OCI-LY1 (cell line): Measurements from ENCODE around the gene NSDHL.
A peak's percentile ranks its signal among the peaks of the same experiment; 100 is the strongest.
"Not testable (repeated sequence)": the region's sequence is repeated elsewhere in the genome, so short reads cannot be mapped to it uniquely, and the experiment has no call there.

Source experiments
- H2AFZ ChIP-seq: fragments of 200-600 bp; sonication (generic), shearing (Covaris generic); 2 replicates; pipeline ENCODE4 v1.6.0; 2014; ENCODE audit warnings: antibody characterized with exemption, mild to moderate bottlenecking, low read length
- H3F3A ChIP-seq: fragments of 200-600 bp; sonication (generic), shearing (Covaris generic); 2 replicates; pipeline ENCODE4 v1.6.0; 2014; ENCODE audit warnings: mild to moderate bottlenecking, antibody characterized with exemption, low read length, moderate library complexity; ENCODE audit not compliant: insufficient read depth
- H3K27ac ChIP-seq: fragments of 200-600 bp; sonication (generic); 2 replicates; pipeline ENCODE4 v1.5.1; 2014; ENCODE audit warnings: low read length, mixed run types, mild to moderate bottlenecking, low read depth; ENCODE audit not compliant: poor library complexity, severe bottlenecking
- H3K27me3 ChIP-seq: fragments of 200-600 bp; sonication (generic); 2 replicates; pipeline ENCODE4 v1.6.0; 2014; ENCODE audit warnings: antibody characterized with exemption, mild to moderate bottlenecking, low read length, moderate library complexity; ENCODE audit not compliant: insufficient read depth
- H3K36me3 ChIP-seq: fragments of 200-600 bp; sonication (generic); 2 replicates; pipeline ENCODE4 v1.6.1; 2014; ENCODE audit warnings: mild to moderate bottlenecking, antibody characterized with exemption, low read length, moderate library complexity, mixed read lengths; ENCODE audit not compliant: insufficient read depth
- H3K4me1 ChIP-seq: fragments of 200-600 bp; sonication (generic); 2 replicates; pipeline ENCODE4 v1.5.1; 2014; ENCODE audit warnings: mild to moderate bottlenecking, low read length, moderate library complexity; ENCODE audit not compliant: insufficient read depth, severe bottlenecking
- H3K4me2 ChIP-seq: fragments of 200-600 bp; sonication (generic), shearing (Covaris generic); 2 replicates; pipeline ENCODE4 v1.6.1; 2014; ENCODE audit warnings: low read length
- H3K4me3 ChIP-seq: fragments of 200-600 bp; sonication (generic); 2 replicates; pipeline ENCODE4 v1.5.1; 2014; ENCODE audit warnings: low read length, low read depth, mild to moderate bottlenecking, mixed read lengths; ENCODE audit not compliant: poor library complexity, severe bottlenecking
- H3K79me2 ChIP-seq: fragments of 200-600 bp; shearing (Covaris generic); 2 replicates; pipeline ENCODE4 v1.6.1; 2016; ENCODE audit warnings: mixed run types, low read length, mixed read lengths; ENCODE audit not compliant: insufficient read depth
- H3K9ac ChIP-seq: fragments of 200-600 bp; sonication (generic), shearing (Covaris generic); 2 replicates; pipeline ENCODE4 v1.6.1; 2014; ENCODE audit warnings: mild to moderate bottlenecking, low read length, mixed read lengths
- H3K9me2 ChIP-seq: fragments of 200-600 bp; sonication (generic), shearing (Covaris generic); 2 replicates; pipeline ENCODE4 v1.6.1; 2014; ENCODE audit warnings: low read depth, mild to moderate bottlenecking, low read length, mixed read lengths
- H3K9me3 ChIP-seq: fragments of 200-600 bp; shearing (Covaris generic); 2 replicates; pipeline ENCODE4 v1.6.1; 2014; ENCODE audit warnings: low read length, mixed read lengths
- H4K20me1 ChIP-seq: fragments of 200-600 bp; sonication (generic), shearing (Covaris generic); 2 replicates; pipeline ENCODE4 v1.6.0; 2016; ENCODE audit warnings: mild to moderate bottlenecking, low read length; ENCODE audit not compliant: insufficient read depth
- EZH2 ChIP-seq: fragments of 200-600 bp; sonication (generic), shearing (Covaris generic); IDR thresholded peaks from 2 replicates; pipeline ENCODE4 v1.8.0; 2017; ENCODE audit warnings: borderline replicate concordance, mixed run types, mild to moderate bottlenecking, antibody characterized with exemption, low read length, moderate library complexity, mixed read lengths
- TF ChIP-seq, protein P1 (sequence below): fragments of 200-600 bp; sonication (generic), shearing (Covaris generic); IDR thresholded peaks from 2 replicates; pipeline ENCODE4 v1.5.1; 2017; ENCODE audit warnings: mild to moderate bottlenecking, antibody characterized with exemption, low read length, moderate library complexity, mixed read lengths

NSDHL gene

DNA sequence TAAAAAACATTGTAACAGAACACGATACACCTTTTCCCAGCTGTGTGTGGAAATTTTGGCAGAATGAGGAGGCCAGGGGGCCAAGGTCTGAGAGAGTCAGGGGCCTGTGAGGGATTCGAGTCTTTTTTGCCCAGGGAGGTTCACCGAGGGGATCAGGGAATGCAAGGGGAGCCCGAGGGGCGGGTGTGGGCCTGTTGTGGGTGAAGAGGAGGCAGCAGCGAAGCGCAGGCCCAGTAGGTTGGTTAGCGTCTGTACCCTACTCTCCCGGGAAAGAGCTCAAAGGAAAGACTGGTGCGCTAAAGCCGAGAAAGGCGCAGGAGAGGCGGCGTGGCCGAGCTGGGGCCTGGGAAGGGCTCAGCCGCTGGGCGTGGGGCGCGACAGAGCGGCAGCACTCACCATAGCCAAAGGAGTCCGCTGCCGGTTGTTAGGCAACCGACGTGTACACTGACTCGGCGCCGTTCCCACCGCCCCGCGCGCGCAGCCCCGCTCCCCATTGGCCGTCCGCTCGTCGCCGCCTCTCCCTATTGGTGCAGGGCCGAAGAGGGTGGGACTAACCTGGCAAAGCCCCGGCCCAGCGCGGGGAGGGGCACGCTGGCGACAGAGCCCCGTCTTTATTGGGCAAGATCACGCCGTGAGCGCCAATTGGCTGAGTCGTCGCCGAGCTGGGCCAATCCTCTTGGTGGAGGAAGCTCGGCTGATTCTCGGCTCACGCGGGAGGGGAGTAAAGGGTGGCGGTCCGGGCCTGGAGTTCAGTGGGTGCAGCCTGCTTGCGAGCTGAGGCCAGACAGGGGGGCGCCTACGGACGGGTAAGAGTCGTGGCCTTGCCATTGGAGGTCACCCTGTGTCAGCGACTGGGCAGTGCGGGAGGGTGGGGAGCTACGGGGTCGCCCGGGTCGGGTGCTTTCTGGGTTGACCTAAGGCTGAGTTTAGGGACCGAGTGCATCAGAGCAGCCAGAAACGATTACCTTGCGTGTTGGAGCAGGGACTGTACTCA, at the start of gene NSDHL, which contains the start of gene CETN2:
Gene NSDHL, plus strand, starts transcription at position 752 of the 994 bp plus-strand sequence. CDS start 15,262 bp downstream, outside the sequence.
Gene CETN2, minus strand, starts transcription at position 446 of the 994 bp plus-strand sequence. Its CDS starts 47 bp downstream, at position 399.
- Histone ChIP-seq H2AFZ (no peak within 1 kb of the TSS), H3K4me3 (peak within 1 kb of the TSS; percentile 88), H4K20me1 (no peaks in the 10 kb centered on the region), H3K4me2 (peak within 1 kb of the TSS; percentile 90), H3K4me1 (peaks cover 23% of the 10 kb centered on the region), H3K9ac (peak within 1 kb of the TSS; percentile 90), H3K9me2 (no peaks in the 10 kb centered on the region), H3K27me3 (no peaks in the 10 kb centered on the region), H3K27ac (peak within 1 kb of the TSS; percentile 10), H3K79me2 (peaks cover 11% of the 10 kb centered on the region; the same call in 1 of the 2 replicates), H3K9me3 (no peaks in the 10 kb centered on the region), H3F3A (no peaks in the 10 kb centered on the region), H3K36me3 (peaks cover 19% of the 10 kb centered on the region)
- no peak for TF ChIP-seq EZH2
- TF ChIP-seq, protein P1, sequence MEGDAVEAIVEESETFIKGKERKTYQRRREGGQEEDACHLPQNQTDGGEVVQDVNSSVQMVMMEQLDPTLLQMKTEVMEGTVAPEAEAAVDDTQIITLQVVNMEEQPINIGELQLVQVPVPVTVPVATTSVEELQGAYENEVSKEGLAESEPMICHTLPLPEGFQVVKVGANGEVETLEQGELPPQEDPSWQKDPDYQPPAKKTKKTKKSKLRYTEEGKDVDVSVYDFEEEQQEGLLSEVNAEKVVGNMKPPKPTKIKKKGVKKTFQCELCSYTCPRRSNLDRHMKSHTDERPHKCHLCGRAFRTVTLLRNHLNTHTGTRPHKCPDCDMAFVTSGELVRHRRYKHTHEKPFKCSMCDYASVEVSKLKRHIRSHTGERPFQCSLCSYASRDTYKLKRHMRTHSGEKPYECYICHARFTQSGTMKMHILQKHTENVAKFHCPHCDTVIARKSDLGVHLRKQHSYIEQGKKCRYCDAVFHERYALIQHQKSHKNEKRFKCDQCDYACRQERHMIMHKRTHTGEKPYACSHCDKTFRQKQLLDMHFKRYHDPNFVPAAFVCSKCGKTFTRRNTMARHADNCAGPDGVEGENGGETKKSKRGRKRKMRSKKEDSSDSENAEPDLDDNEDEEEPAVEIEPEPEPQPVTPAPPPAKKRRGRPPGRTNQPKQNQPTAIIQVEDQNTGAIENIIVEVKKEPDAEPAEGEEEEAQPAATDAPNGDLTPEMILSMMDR: no peak

- not testable (repeated sequence) for H3K36me3 ChIP-seq, H3K4me1 ChIP-seq
Measured at GRCh38 chrX:152787062-152787461, 43.8 kb upstream of the NSDHL start.

GRCh38 chrX:152798945-152799344, 31.9 kb upstream of the NSDHL start:
- no peak overlapping the region for H2AFZ ChIP-seq

More at GRCh38 chrX:152787062-152787461, 43.8 kb upstream of the NSDHL start:
- not testable (repeated sequence) for H4K20me1 ChIP-seq, H3K9me3 ChIP-seq, H3K9ac ChIP-seq, H3K4me2 ChIP-seq, H2AFZ ChIP-seq, H3K27ac ChIP-seq, H3K27me3 ChIP-seq, H3F3A ChIP-seq, H3K9me2 ChIP-seq, H3K79me2 ChIP-seq, H3K4me3 ChIP-seq

More at GRCh38 chrX:152798945-152799344, 31.9 kb upstream of the NSDHL start:
- no peak overlapping the region for H3K4me2 ChIP-seq
- H3K4me3 ChIP-seq: no peak overlapping the region
- no peaks in the 10 kb centered on the region for H3K79me2 ChIP-seq
- H3K27me3 ChIP-seq: no peaks in the 10 kb centered on the region
- no peak for TF ChIP-seq EZH2
- TF ChIP-seq, protein P1: no peak
- H3F3A ChIP-seq: no peaks in the 10 kb centered on the region
- no peaks in the 10 kb centered on the region for H3K9me3 ChIP-seq
- H3K36me3 ChIP-seq: no peaks in the 10 kb centered on the region
- no peak overlapping the region for H3K27ac ChIP-seq
- H4K20me1 ChIP-seq: no peaks in the 10 kb centered on the region
- no peaks in the 10 kb centered on the region for H3K9me2 ChIP-seq
- H3K9ac ChIP-seq: no peak overlapping the region
- no peaks in the 10 kb centered on the region for H3K4me1 ChIP-seq
